CD4-positive, alpha-beta T cell treated with Interleukin-4 for 1 hour (primary cell): ENCODE measurements around the gene KDM2B.
"Not testable (repeated sequence)": the region's sequence is repeated elsewhere in the genome, so short reads cannot be mapped to it uniquely, and the experiment has no call there.

Experiments used
- DNase-seq, 2 donors: peaks; one replicate each; pipeline ENCODE4 v3.0.0-alpha.2; 2020 to 2022

KDM2B gene

DNA sequence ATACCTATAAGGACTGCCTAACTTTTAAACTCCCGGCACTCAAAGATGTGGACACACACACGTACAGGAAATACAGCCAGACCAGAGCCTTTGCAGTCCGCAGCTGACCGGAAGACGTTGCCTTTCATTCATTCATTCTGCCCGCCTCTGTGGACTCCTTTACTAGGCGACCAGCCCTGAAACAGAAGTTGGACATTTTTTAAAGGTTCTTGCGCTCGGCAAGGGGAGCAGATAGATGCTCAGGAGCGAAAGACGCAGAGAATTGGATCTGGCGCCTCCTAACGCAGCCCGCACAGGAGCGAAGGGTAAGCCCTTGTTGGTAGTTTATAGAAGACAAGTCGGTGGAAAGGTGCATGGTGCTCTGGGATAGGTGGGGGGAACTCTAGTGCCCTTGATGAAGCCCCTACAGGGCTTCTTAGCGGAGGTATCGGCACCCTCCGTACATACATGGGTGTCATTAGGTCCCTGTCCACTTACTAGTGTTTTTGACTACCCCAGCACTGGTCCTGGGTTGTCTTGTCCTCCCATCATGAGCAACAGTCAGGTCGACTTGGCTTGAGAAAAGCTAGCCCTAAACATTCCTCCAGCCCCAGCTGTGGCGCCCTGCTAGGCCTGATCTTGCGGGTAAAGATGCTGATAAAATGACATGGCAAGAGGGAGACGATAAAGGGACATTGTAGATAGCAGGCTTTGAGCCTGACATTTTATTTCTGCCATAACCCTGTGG, at the start of gene KDM2B:
Gene KDM2B, minus strand, starts transcription at position 65 of the 727 bp plus-strand sequence. CDS start 112 bp downstream, outside the sequence.
- DNase-seq: peak; percentile 20 to 36

DNA sequence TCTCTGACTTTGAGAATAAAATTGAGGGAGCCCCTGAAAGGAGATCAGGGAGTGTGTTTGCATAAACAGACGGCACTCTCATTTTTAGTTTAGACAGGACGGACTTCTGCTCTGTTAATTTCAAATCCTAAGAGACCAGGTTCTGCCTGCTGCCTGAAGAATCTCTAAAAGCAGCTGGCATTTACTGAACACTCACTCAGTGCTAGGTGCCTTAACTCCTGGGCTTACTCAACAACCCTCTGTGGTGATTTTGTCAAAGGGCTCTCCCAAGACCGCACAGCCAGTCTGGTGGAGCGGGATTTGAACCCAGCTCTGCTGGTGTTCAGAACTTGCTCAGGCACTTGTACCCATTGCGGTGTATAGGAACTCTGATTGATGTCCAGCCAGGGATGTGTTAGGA, 47.7 kb upstream of the KDM2B start:
- peak in 1 of 2 donors; percentile 17 for DNase-seq

DNA sequence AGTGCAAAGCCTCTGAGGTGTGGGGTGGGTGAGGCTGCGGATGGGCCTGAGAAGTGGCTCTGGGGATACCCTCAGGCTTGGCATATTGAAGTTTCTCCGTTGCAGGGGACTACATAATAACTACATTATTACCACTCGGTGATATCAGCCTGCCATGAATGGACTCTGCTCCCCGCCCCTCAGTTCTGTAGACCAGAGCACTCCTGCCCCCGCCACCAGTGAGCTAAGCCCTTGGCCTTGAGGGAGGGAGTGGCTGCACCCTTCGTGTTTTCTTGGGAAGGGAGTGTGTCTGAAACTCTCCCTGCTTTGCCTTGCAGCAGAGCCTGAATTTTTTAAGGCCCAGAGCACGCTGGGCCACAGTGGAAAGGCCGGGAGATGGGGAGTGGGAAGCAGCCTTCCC, 47.2 kb upstream of the KDM2B start:
- peak in 1 of 2 donors; percentile 28 for DNase-seq

DNA sequence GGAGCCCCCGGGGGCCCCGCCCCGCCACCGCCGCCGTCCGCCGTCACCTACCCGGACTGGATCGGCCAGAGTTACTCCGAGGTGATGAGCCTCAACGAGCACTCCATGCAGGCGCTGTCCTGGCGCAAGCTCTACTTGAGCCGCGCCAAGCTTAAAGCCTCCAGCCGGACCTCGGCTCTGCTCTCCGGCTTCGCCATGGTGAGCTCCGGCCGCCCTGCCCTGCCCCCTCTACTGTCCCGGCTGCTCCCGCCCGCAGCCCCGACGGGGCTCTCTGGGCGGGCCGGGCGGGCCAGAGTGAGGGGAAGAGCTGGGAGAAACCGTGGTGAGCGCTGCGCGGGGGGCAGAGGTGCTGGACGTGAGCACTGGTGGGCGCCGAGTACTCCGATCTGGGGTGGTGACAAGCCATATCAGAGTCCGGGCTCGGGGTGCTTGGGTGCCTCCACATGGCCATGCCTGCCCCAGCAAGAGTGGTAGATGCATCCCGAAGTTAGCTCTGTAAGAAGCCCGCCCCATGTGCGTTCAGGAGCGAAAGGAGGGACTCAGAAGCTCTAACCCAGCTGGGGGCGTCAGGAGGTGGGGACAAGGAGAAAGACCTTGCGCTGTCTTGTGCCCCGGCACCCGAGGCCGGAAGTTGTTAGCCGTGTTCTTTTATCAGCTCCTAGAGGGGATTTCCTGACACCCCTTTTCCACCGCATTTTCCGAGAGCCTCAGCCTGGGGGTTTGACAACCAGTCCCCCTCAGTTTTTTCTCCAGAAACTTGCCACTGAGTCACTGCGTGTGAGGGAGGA, 46.2 kb upstream of the KDM2B start:
- DNase-seq: peak; percentile 89 to 93

DNA sequence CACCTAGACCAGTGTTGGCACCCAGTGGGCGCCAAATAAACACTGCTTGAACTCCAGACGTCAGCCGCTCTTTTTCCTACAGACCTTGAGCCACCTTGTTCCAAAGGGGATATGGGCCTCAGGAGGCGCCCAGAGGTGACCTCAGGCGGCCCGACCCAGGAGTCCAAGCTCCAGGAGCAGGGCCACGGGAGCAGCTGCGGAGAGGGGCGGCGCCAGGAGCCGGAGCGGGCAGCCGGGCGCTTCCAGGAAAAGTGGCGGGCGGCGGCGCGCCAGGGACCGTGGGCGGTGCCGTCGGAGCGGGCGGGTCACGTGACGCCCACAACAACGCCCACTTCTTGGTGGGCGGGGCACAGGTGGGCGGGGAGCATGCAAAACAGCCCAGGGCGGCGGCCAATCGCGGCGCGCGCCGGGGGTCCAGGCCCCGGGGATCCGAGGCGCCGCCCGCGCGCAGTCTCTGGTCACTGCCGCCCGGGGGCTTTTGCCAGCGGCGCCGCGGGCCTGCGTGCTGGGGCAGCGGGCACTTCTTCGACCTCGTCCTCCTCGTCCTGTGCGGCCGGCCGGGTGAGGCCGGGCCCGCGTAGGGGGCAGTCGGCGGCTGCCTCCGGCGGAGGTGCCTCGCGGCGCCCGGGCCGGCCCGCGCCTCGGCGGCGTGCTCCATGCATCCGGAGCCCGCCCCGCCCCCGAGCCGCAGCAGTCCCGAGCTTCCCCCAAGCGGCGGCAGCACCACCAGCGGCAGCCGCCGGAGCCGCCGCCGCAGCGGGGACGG, 45.4 kb upstream of the KDM2B start, which contains the start of gene ORAI1:
Gene ORAI1, plus strand, starts transcription at position 444 of the 766 bp plus-strand sequence.
- peak; percentile 93 to 95 for DNase-seq

DNA sequence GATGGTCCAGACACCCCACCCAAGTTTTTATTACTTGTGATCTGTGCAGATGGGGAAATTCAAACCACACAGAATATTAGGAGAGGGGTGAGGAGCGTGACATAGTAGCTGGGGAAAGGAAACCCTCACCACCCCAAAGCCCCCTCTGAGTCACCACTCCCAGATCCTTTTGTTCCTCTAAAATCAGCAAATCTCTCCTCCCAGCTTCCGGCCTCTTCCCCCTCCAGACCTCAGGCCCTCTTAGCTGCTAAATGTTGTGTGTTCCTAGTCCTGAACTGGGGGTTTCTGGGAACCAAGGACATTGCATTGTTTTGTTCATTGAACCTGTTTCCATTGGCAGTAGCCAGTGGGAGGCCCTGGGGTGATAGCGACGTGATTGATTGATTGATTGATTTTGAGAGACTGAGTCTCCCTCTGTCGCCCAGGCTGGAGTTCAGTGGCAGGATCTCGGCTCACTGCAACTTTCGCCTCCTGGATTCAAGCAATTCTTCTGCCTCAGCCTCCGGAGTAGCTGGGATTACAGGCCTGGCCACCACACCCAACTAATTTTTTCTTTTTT, 39.6 kb upstream of the KDM2B start:
- DNase-seq: no peak

DNA sequence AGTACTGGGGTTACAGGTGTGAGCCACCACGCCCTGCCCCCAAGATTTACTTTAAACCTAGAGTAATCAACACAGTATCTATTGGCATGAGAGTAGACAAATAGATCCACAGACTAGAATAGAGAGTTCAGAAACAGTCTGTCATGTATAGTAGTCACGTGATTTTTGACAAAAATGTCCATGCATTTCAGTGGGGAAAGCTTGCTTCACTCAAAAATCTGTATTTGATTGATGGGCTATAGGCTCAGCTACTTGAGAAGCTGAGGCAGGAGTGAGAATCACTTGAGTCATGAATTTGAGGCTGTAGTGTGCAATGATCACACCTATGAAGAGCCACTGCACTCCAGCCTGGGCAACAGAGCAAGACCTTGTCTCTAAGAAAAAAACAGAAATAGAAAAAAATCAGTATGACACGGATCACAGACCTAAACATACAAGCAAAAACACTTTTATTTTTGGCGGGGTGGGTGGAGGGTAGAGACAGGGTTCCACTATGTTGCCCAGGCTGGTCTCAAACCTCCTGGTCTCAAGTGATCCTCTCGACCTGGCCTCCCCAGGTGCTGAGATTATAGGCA, 37.9 kb upstream of the KDM2B start:
- no peak for DNase-seq

DNA sequence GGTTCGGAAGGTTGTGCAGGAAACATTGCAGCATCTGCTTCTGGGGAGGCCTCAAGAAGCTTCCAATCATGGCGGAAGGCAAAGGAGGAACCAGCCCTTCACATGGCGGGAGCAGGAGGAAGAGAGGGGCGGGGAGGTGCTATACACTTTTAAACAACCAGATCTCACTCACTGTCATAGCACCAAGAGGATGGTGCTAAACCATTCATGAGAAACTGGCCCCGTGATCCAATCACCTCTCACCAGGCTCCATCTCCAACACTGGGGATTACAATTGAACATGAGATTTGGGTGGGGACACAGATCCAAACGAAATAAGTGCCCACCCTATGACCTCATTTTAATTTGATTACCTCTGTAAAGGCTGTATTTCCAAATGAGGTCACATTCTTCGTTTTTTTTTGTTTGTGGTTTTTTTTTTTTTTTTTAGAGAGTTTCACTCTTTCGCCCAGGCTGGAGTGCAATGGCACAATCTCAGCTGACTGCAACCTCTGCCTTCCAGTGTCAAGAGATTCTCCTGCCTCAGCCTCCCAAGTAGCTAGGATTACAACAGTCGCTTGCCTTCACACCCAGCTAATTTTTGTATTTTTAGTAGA, 34.1 kb upstream of the KDM2B start:
- DNase-seq: peak; percentile 33 to 42

DNA sequence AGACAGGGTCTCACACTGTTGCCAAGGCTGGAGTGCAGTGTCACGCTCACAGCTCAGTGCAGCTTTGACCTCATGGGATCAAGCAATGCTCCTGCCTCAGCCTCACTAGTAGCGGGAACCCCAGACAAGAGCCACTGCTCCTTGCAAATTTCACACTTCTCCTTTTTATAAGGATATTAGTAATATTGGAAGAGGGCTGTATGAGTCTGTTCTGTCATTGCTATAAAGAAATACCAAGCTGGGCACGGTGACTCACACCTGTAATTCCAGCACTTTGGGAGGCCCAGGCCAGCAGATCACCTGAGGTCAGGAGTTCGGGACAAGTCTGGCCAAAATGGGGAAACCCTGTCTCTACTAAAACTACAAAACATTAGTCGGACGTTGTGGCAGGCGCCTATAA, 32.6 kb upstream of the KDM2B start:
- DNase-seq: no peak

DNA sequence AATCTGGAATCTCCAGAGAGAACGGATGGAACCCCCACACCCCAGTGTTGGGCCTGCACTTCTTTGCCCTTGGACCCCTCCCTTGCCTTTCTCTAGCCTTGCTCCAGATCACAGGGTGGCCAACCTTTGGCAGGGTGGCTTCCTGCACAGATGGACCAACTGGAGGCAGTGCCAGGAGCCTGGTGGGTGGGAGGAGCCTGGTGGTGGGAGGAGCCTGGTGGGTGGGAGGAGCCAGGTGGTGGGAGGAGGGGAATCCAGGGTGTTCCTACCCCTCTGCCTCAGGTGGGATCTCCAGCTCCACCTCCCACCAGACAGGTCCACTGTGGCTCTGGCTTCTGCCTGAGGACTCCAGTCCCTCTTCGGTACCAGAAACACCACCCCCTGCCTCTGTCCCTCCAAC, 30.5 kb upstream of the KDM2B start:
- DNase-seq: peak in 1 of 2 donors; percentile 26

DNA sequence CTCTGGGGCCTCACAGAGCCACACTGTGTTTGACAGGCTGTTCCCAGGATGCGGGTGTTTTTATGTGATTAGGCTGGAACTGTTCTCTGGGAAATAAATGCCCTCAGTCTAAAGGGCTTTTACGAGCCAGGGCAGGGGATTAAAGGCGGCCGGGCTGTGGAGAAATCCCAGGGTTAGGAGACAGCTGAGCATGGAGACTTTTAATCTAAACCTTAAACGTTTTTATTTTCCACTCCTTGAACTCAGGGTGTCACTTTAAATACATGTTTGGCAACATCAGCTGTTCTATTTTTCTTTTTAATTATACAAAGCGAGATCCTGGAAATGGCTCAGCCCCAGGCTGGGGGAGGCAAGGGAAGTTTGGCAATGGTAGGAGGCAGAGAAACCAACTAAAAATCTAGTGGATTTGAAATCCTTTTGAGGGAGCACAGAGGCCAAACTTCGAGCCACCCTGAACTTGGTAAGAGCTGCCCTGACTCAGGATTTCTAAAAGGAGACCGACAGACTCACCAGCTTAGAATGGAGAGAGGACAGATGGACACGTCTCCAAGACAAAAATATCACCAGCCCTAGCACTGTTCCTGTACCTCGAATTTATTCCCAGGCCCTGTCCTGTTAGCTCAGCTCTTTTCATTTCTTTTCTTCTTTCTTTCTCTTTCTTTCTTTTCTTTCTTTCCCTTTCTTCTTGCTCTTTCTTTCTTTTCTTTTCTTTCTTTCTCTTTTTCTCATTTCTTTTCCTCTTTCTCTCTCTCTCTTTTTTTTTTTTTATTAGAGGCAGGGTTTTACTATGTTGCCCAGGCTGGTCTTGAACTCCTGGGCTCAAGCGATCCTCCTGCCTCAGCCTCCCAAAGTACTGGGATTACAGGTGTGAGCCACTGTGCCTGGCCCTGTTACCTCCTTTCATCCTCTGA, 29.7 kb upstream of the KDM2B start:
- DNase-seq: no peak

DNA sequence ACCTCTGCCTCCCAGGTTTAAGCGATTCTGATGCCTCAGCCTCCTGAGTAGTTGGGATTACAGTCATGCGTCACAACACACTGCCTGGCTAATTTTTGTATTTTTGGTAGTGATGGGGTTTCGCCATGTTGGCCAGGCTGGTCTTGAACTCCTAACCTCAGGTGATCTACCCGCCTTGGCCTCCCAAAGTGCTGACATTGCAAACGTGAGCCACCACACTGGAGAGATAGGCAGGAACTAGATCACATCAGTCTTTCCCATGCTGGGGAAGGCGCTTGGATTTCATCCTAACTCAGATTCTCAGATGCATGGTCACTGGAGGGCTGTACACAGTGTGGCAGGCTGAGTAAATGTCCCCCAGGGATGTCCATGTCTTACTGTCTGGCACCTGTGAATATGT, 27.5 kb upstream of the KDM2B start:
- no peak for DNase-seq

DNA sequence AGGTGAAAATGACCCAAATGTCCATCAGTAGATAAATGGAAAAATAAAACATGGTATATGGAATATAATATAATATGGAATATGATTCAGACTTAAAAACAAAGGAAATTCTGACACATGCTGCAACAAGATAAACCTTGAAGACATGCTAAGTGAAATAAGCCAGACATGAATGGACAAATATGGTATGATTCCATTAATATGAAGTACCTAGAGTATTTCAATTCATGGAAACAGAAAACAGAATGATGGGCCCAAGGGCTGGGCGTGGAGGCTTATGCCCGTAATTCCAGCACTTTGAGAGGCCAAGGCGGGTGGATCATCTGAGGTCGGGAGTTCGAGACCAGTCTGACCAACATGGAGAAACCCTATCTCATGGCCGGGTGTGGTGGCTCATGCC, 22.8 kb upstream of the KDM2B start:
- DNase-seq: no peak

DNA sequence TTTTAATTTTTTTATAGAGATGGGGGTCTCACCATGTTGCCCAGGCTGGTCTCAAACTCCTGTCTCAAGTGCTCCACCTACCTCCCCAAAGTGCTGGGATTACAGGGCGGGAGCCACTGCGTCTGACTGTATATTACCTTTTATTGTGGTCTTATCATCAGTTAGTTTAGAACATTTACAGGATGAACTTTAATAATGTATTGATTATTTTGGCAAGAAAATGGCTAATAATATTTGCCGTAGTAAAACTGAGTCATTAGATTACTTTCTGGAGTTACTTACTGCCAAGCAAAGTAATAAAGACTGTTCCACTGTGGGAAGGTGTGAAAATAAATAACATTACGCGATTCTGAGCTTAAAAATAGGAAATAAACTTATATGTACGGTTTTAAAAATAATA, 21.9 kb upstream of the KDM2B start:
- no peak for DNase-seq

DNA sequence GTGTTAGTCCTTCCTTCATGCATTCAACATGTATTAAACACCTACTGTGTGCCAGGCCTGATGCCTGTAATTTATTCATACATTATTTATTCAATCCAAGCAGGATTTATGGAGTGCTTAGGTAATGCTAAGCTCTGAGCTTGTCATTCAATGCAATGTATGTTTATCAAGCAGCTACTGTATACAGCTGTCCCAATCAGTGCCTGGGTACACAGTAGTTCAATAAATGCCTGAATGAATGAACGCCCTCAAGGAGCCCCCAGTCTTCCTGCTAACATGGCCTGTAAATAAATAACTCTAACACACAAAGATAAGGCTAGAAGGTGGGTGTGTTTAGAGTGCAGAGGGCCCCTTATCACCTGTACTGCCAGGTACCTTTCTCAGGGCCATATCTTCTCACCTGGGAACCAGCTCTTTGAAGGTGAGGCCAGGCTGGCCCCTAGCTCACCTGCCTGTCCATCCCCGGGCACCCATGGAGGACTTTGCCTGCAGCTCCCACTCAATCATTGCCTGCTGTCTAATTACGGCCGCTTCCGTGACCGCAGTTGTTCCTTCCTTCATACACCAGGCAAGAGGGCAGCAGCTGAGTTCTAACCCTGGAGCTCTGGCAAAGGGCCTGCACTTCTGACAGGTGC, 20.0 kb upstream of the KDM2B start:
- DNase-seq: no peak

DNA sequence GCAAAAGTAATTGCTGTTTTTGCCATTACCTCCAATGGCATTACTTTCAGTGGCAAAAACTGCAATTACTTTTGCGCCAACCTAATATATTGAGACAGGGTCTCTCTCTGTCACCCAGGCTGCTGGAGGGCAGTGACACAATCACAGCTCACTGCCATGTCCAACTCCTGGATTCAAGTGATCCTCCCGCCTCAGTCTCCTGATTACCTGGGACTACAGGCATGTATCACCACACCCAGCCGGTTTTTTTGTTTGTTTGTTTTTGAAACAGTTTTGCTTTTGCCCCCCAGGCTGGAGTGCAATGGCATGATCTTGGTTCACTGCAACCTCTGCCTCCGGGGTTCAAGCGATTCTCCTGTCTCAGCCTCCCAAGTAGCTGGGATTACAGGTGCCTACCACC, 15.7 kb upstream of the KDM2B start:
- no peak for DNase-seq

DNA sequence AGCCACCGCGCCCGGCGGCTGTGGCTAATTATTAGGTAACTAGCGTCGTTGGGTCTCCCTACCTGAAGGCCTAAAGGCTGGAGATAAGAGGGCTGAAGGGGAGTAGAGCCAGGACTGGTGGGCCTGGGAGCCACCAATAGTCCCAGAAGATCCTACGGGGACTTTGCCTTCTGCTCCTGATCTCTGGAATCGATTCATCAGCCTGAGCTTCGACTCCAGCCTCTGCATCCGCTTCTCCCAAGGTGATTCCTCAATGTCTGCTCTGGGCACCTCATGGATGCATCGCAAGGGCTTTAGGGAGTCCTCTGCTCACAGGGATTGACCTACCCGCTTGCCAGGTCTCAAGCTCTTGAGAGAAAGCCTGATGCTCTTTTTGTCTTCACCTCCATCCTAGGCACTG, 14.7 kb upstream of the KDM2B start:
- no peak for DNase-seq

DNA sequence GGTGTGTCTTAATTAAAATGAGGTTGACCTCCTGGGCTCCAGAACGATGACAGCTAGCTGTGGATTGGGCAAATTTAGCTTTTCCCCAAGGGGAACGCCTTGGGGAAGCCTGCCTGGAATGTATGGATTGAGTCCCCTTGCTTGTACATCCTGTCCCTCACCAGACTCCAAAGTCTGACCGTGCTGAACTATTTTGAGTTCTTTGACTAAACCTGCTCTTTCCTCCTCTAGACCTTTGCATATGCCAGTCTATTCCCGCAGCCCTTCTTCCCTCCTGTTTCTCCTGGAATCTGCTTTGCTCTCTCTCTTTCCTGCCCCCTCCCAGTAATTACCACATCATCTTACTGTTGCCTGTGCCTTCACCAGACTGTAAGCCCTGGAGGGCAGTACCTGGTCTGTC, 11.5 kb upstream of the KDM2B start:
- DNase-seq: no peak

DNA sequence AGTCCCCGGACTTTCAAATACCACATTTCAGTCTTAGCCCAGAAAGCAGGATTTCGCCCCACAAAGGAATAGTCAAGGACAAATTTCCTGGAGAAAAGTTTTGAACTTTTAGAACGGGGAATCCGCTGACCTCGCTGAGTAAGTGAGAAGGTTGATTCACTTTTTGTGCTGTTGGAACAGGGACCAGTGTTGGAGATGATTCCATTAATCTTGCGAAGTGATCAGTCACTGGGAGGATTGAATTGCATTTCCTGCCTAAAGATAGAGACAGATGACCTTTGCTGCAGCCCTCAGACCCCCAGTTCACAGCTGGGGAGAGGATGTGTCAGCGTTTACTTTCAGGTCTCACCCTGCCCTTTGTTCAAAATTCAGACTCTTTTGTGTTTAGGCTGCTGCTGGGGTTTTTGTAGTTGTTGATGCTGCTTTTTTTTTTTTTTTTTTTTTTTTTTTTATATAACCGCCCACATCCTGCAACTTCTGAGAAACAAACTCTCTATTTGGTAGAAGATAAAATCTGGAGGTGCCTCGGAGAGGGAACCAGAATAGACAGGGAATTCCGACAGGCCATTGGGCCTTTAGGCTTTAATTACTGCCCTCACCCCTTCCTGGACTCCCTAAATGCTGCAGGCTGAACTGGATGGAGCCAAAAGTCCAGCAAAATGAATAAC, 9.8 kb upstream of the KDM2B start:
- peak; percentile 75 to 90 for DNase-seq

DNA sequence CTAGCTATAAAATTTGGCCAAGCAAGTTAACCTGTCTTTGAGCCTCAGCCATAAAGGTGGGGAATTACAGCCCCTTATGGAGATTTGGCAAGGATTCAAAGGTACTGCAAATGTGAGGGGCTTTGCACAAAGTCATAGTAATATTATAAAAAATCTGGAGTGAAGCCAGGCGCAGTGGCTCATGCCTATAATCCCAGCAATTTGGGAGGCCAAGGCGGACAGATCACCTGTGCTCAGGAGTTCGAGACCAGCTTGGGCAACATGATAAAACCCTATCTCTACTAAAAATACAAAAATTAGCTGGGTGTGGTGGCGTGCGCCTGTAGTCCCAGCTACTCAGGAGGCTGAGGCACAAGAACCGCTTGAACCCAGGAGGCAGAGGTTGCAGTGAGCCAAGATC, 4.1 kb upstream of the KDM2B start:
- not testable (repeated sequence) for DNase-seq
